SK-N-SH (cell line): ENCODE measurements around the gene KIF2A.
A peak's percentile ranks its signal among the peaks of the same experiment; 100 is the strongest.

Source experiments
- CTCF ChIP-seq: fragments of 200-600 bp; sonication (generic); IDR thresholded peaks from 2 replicates; pipeline ENCODE4 v1.6.1; 2017; ENCODE audit warnings: antibody characterized with exemption, mild to moderate bottlenecking, moderate library complexity
- EZH2phosphoT487 ChIP-seq: fragments of 200-600 bp; sonication (generic); IDR thresholded peaks from 2 replicates; pipeline ENCODE4 v1.6.1; 2017; ENCODE audit warnings: low read depth, mixed run types, mild to moderate bottlenecking, antibody characterized with exemption, moderate library complexity, borderline replicate concordance
- FOXM1 ChIP-seq: IDR thresholded peaks from 2 replicates; pipeline ENCODE4 v1.4.0; 2012; ENCODE audit warnings: low read depth, mild to moderate bottlenecking
- GATA2 ChIP-seq: sonication (generic); formaldehyde crosslinking; IDR thresholded peaks from 2 replicates; pipeline ENCODE4 v1.5.0; 2020; ENCODE audit warnings: mild to moderate bottlenecking, missing genetic modification reagents
- MAX ChIP-seq: IDR thresholded peaks from 2 replicates; pipeline ENCODE4 v1.4.0; 2012; ENCODE audit warnings: low read depth
- NRF1 ChIP-seq: IDR thresholded peaks from 2 replicates; pipeline ENCODE4 v1.6.1; 2012; ENCODE audit warnings: low read depth, mild to moderate bottlenecking, low read length
- POLR2AphosphoS5 ChIP-seq: IDR thresholded peaks from 2 replicates; pipeline ENCODE4 v1.6.1; 2012; ENCODE audit warnings: low read depth, low read length
- RAD21 ChIP-seq: IDR thresholded peaks from 2 replicates; pipeline ENCODE4 v1.6.1; 2012; ENCODE audit warnings: mild to moderate bottlenecking, low read length
- RFX5 ChIP-seq: IDR thresholded peaks from 2 replicates; pipeline ENCODE4 v1.6.1; 2012; ENCODE audit warnings: mild to moderate bottlenecking, improper control_type of control experiment, low read length
- SMC3 ChIP-seq: IDR thresholded peaks from 2 replicates; pipeline ENCODE4 v1.6.1; 2012; ENCODE audit warnings: low read depth, low read length, improper control_type of control experiment
- YY1 ChIP-seq: IDR thresholded peaks from 2 replicates; pipeline ENCODE4 v1.4.0; 2012; ENCODE audit warnings: low read depth, mild to moderate bottlenecking
- ZBTB33 ChIP-seq: IDR thresholded peaks from 2 replicates; pipeline ENCODE4 v1.4.0; 2012; ENCODE audit warnings: low read depth, borderline replicate concordance

- no peak for TF ChIP-seq CTCF
- no peak for TF ChIP-seq RAD21
- TF ChIP-seq SMC3: no peak
- peak; percentile 32 for TF ChIP-seq POLR2AphosphoS5
- no peak for TF ChIP-seq EZH2phosphoT487
- TF ChIP-seq FOXM1: no peak
- TF ChIP-seq NRF1: peak; percentile 93
- no peak for TF ChIP-seq ZBTB33
- peak; percentile 99 for TF ChIP-seq MAX
- no peak for TF ChIP-seq GATA2 (CRISPR knock-in tag)
- TF ChIP-seq YY1: no peak
- TF ChIP-seq RFX5: no peak
Measured at GRCh38 chr5:62305715-62306322, at the start of gene KIF2A.
